T-cell (primary cell): Measurements from ENCODE around the gene NPFF. TPM values are rescaled to one million over a fixed set of nuclear protein-coding genes. Genes with fewer than 3 reads are reported as not detected.
A peak's percentile ranks its signal among the peaks of the same experiment; 100 is the strongest.

ENCODE experiments used
- ATAC-seq, 4 experiments: fragments of 200-7000 bp in 3 of 4; fragments of 150-1000 bp in 1 of 4; cut with Tn5 transposase; replicated peaks in 1 of 4; 1 replicate in 3 of 4; 2 replicates in 1 of 4; pipeline ENCODE4 v1.10.0; 2021; ENCODE audit warnings: moderate library complexity in 3 of 4, mild to moderate bottlenecking in 2 of 4, moderate number of reproducible peaks in 1 of 4
- CTCF ChIA-PET, 2 donors: fragments of 300-600 bp; sonication (Branson Sonifier 250); formaldehyde crosslinking; loops; one replicate each; lab custom pipeline; 2022; ENCODE audit warnings: antibody characterized with exemption in 2 of 2; lab: Charles Lee
- POLR2A ChIA-PET, 2 donors: fragments of 300-600 bp; sonication (Branson Sonifier 250); formaldehyde crosslinking; loops; one replicate each; lab custom pipeline; 2022; ENCODE audit warnings: antibody characterized with exemption in 2 of 2; lab: Charles Lee
- DNase-seq, 35 experiments: peaks; one replicate each; pipeline versions ENCODE4 v3.0.0 to v3.0.0-alpha.2; 2013 to 2023
- H3K27ac ChIP-seq: one replicate; pipeline ENCODE4 v1.5.1; 2013; ENCODE audit warnings: low read length
- H3K27me3 ChIP-seq, 2 experiments: replicated peaks in 1 of 2; 1 replicate in 1 of 2; 2 replicates in 1 of 2; pipeline versions ENCODE4 v1.6.1 to v1.7.0; 2013; ENCODE audit warnings: low read length in 1 of 2, mixed read lengths in 1 of 2; ENCODE audit not compliant: control insufficient read depth in 2 of 2, insufficient read depth in 2 of 2; ENCODE audit errors: extremely low read depth in 1 of 2
- H3K36me3 ChIP-seq, 2 donors: 1 replicate in 1 of 2; 2 replicates in 1 of 2; pipeline versions ENCODE4 v1.6.1 to v1.7.0; 2013; ENCODE audit warnings: low read length in 1 of 2; ENCODE audit not compliant: control insufficient read depth in 2 of 2, insufficient read depth in 1 of 2; ENCODE audit errors: extremely low read depth in 1 of 2
- H3K4me1 ChIP-seq, 2 experiments: 1 replicate in 1 of 2; 2 replicates in 1 of 2; pipeline versions ENCODE4 v1.6.1 to v1.7.0; 2013; ENCODE audit warnings: low read length in 2 of 2, mixed read lengths in 1 of 2; ENCODE audit not compliant: insufficient read depth in 2 of 2, control insufficient read depth in 1 of 2; ENCODE audit errors: extremely low read depth in 1 of 2
- H3K4me3 ChIP-seq, 2 donors: 1 replicate in 1 of 2; 2 replicates in 1 of 2; pipeline versions ENCODE4 v1.5.1 to v1.7.0; 2013; ENCODE audit warnings: mild to moderate bottlenecking in 2 of 2, low read length in 1 of 2, moderate library complexity in 1 of 2; ENCODE audit not compliant: control insufficient read depth in 1 of 2; ENCODE audit errors: extremely low read depth in 1 of 2
- H3K9me3 ChIP-seq: 2 replicates; pipeline ENCODE4 v1.7.0; 2013
- H3K27ac Mint-ChIP-seq, 2 donors: one replicate each; pipeline ENCODE4 v1.8.0; 2020 to 2021; ENCODE audit warnings: mild to moderate bottlenecking in 2 of 2, mixed read lengths in 2 of 2
- H3K27me3 Mint-ChIP-seq, 2 donors: one replicate each; pipeline ENCODE4 v1.8.0; 2021 to 2022; ENCODE audit warnings: mixed read lengths in 2 of 2
- H3K36me3 Mint-ChIP-seq: one replicate; pipeline ENCODE4 v1.8.0; 2021; ENCODE audit warnings: mixed read lengths
- H3K4me1 Mint-ChIP-seq, 3 donors: one replicate each; pipeline ENCODE4 v1.8.0; 2020 to 2022; ENCODE audit warnings: mixed read lengths in 3 of 3, mild to moderate bottlenecking in 1 of 3
- H3K4me3 Mint-ChIP-seq, 3 donors: one replicate each; pipeline ENCODE4 v1.8.0; 2020 to 2022; ENCODE audit warnings: mild to moderate bottlenecking in 3 of 3, mixed read lengths in 3 of 3, moderate library complexity in 3 of 3
- H3K9me3 Mint-ChIP-seq, 3 donors: one replicate each; pipeline ENCODE4 v1.8.0; 2020 to 2022; ENCODE audit warnings: mixed read lengths in 3 of 3
- WGBS: methylation state at CpG from one replicate; pipeline ENCODE4 v1.1.5; 2013; ENCODE audit warnings: missing lambda C conversion rate; ENCODE audit not compliant: insufficient coverage; 5-methylcytosine and 5-hydroxymethylcytosine counted together
- total RNA-seq, 35 experiments: library from RNA in 6 of 35; stranded (reverse) in 6 of 35; fragments of 120-200 nt in 1 of 35; gene quantifications; one replicate each; pipeline versions ENCODE4 v1.2.1 to v1.2.4 and lab custom pipeline; 2013 to 2026

The NPFF gene
- total RNA-seq, 5 donors from 2014 or later (not counting 1 experiment from before 2014, with no cell fraction given): not detected

DNA sequence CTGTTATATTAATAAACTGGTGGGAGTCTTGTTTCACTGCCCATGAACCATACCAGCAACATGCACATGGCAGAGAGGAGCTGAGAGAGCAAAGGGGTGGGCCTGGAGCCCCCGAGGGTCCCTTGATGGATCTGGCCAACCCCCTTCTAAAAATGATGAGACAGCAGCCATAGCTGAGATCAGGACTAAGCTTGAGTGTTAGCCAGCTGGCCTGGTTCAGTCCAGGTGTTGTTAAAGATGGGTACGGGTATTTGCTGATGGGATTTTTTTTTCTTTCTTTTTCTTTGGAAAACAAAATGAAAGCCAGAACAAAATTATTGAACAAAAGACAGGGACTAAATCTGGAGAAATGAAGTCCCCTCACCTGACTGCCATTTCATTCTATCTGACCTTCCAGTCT is 39.4 kb downstream of the NPFF start:
- Histone ChIP-seq H3K4me3 (no peak overlapping the region), H3K27me3 (no peaks in the 10 kb centered on the region), H3K27ac (no peak overlapping the region), H3K36me3 (peaks cover 30 to 98% of the 10 kb centered on the region in 2 donors), H3K4me1 (peaks cover 0 to 10% of the 10 kb centered on the region in 2 experiments), H3K9me3 (no peaks in the 10 kb centered on the region)
- H3K36me3 Mint-ChIP-seq: peaks cover 61% of the 10 kb centered on the region
- no peak overlapping the region for H3K4me3 Mint-ChIP-seq
- DNase-seq (no peak), ATAC-seq (no peak)
- CTCF ChIA-PET: interaction anchor here in 1 of 2 donors (1.0 kb wide), 1 partner anchor 33 kb away, joined by 3 read pairs; the partner anchor contains the start of gene TARBP2
- WGBS: 100% methylated on average over 1 of the region's 2 CpGs
- H3K9me3 Mint-ChIP-seq: no peaks in the 10 kb centered on the region
- peaks cover 38 to 49% (median 45%) of the 10 kb centered on the region in 3 donors for H3K4me1 Mint-ChIP-seq
- peak overlapping the region in 1 of 2 donors; percentile 34 for H3K27ac Mint-ChIP-seq
- POLR2A ChIA-PET: interaction anchor here in 1 of 2 donors (0.6 to 0.7 kb wide), 2 partner anchors 9 to 29 kb away, joined by 3 read pairs; no protein-coding TSS in a partner anchor
- H3K27me3 Mint-ChIP-seq: no peaks in the 10 kb centered on the region

- Mint-ChIP-seq H3K4me3 (no peak overlapping the region), H3K27ac (no peak overlapping the region), H3K36me3 (peaks cover 63% of the 10 kb centered on the region), H3K27me3 (no peaks in the 10 kb centered on the region), H3K4me1 (peaks cover 36 to 47% (median 37%) of the 10 kb centered on the region in 3 donors), H3K9me3 (no peaks in the 10 kb centered on the region)
- POLR2A ChIA-PET: no interaction called here
- WGBS: 100% methylated on average over 3 of the region's 5 CpGs
- ATAC-seq: no peak
- no peak for DNase-seq
- H3K36me3 ChIP-seq: peaks cover 30 to 98% of the 10 kb centered on the region in 2 donors
- CTCF ChIA-PET: no interaction called here
- H3K4me3 ChIP-seq: no peak overlapping the region
- H3K27me3 ChIP-seq: no peaks in the 10 kb centered on the region
- peaks cover 0 to 10% of the 10 kb centered on the region in 2 experiments for H3K4me1 ChIP-seq
- no peak overlapping the region for H3K27ac ChIP-seq
- H3K9me3 ChIP-seq: no peaks in the 10 kb centered on the region
Measured at GRCh38 chr12:53467082-53467481, 40.2 kb downstream of the NPFF start.

GRCh38 chr12:53466640-53467039 is 40.6 kb downstream of the NPFF start:
- Mint-ChIP-seq H3K27me3 (no peaks in the 10 kb centered on the region), H3K4me1 (peaks cover 32 to 43% (median 33%) of the 10 kb centered on the region in 3 donors), H3K27ac (peak overlapping the region in 1 of 2 donors; percentile 21), H3K4me3 (no peak overlapping the region), H3K9me3 (no peaks in the 10 kb centered on the region), H3K36me3 (peaks cover 60% of the 10 kb centered on the region)
- Histone ChIP-seq H3K27ac (no peak overlapping the region), H3K27me3 (no peaks in the 10 kb centered on the region), H3K4me3 (no peak overlapping the region), H3K4me1 (peaks cover 0 to 10% of the 10 kb centered on the region in 2 experiments), H3K36me3 (peaks cover 30 to 98% of the 10 kb centered on the region in 2 donors), H3K9me3 (no peaks in the 10 kb centered on the region)
- no peak for DNase-seq
- CTCF ChIA-PET: no interaction called here
- POLR2A ChIA-PET: no interaction called here
- ATAC-seq: no peak
- 93% methylated on average over 3 of the region's 4 CpGs for WGBS

DNA sequence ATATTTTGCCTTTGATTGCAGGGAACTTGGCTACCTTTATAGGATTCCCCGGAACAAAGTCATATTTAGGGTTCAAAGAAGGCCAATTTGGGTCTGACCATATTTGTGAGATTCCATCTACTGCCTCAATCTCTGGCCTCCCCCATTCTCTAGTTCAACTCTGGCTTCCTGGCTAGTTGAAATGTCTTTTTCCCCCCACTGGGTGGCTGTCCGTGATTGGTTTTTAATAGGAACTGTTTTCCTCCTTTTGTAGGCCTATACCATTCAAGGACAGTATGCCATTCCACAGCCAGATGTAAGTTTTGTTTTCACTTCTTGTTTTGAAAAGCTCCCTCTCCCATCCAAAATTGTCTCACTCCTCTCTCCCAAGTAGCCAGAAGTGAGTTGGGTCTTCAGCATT is 41.6 kb downstream of the NPFF start:
- H3K27ac Mint-ChIP-seq: peak overlapping the region in 1 of 2 donors; percentile 34
- no peaks in the 10 kb centered on the region for H3K27me3 Mint-ChIP-seq
- Histone ChIP-seq H3K27ac (no peak overlapping the region), H3K27me3 (no peaks in the 10 kb centered on the region), H3K9me3 (no peaks in the 10 kb centered on the region), H3K36me3 (peaks cover 30 to 99% of the 10 kb centered on the region in 2 donors), H3K4me1 (peaks cover 0 to 10% of the 10 kb centered on the region in 2 experiments), H3K4me3 (no peak overlapping the region)
- ChIA-PET CTCF (interaction anchor here (0.6 to 1.0 kb wide), 2 partner anchors 26 to 43 kb away, joined by 3 to 5 read pairs; no protein-coding TSS in a partner anchor), POLR2A (interaction anchor here (0.5 to 1.2 kb wide), 2 partner anchors 10 to 13 kb away, joined by 3 read pairs; no protein-coding TSS in a partner anchor)
- peaks cover 32 to 42% (median 34%) of the 10 kb centered on the region in 3 donors for H3K4me1 Mint-ChIP-seq
- H3K36me3 Mint-ChIP-seq: peaks cover 61% of the 10 kb centered on the region
- no peak overlapping the region for H3K4me3 Mint-ChIP-seq
- DNase-seq (no peak), ATAC-seq (no peak)
- 100% methylated on average over 1 of the region's 2 CpGs for WGBS
- H3K9me3 Mint-ChIP-seq: no peaks in the 10 kb centered on the region

DNA sequence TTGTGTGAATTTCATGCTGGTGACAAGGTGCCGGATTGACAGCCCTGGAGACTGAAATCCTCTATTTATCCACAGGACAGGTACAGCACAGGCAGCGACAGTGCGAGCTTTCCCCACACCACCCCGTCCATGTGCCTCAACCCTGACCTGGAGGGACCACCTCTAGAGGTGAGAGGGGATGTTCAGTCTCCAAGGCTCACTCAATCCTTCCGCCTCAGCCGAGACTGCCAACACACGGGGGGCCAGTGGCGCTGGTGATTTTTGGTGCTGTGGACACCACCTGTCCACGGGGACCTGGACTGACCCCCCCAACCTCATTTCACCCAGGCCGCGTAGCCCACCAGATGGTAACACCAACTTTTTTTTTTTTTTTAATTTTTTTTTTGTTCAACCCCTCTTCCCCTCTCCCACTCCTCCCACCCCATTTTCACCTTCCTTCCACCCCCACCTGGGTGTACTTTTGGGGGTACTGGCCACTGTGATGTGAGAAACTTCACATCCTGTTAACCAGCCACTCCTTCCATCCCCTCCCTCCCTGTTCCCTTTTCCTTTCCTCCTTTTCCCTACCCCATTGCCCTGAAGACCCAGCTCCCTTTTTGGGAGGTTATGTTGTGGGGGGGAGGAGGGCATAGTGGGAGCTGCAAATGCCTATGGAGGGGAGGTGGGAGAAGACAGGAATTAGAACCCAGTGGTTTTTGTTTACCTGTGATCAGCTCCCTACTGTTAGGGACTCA is 42.4 kb downstream of the NPFF start:
- Mint-ChIP-seq H3K27ac (peak overlapping the region in 1 of 2 donors; percentile 61), H3K27me3 (no peaks in the 10 kb centered on the region), H3K9me3 (no peaks in the 10 kb centered on the region), H3K4me3 (no peak overlapping the region), H3K36me3 (peaks cover 66% of the 10 kb centered on the region), H3K4me1 (peaks cover 39 to 49% (median 40%) of the 10 kb centered on the region in 3 donors)
- H3K9me3 ChIP-seq: no peaks in the 10 kb centered on the region
- peaks cover 26 to 99% of the 10 kb centered on the region in 2 donors for H3K36me3 ChIP-seq
- CTCF ChIA-PET: interaction anchor here (0.6 to 1.4 kb wide), 7 partner anchors 8 to 44 kb away, joined by 3 to 8 read pairs (median 5); no protein-coding TSS in a partner anchor
- no peaks in the 10 kb centered on the region for H3K27me3 ChIP-seq
- ATAC-seq (no peak), DNase-seq (no peak)
- H3K4me3 ChIP-seq: no peak overlapping the region
- H3K27ac ChIP-seq: no peak overlapping the region
- POLR2A ChIA-PET: interaction anchor here (0.5 to 1.2 kb wide), 3 partner anchors 9 to 194 kb away, joined by 3 read pairs; no protein-coding TSS in a partner anchor
- peaks cover 0 to 3% of the 10 kb centered on the region in 2 experiments for H3K4me1 ChIP-seq
- 90% methylated on average over 2 of the region's 11 CpGs for WGBS

DNA sequence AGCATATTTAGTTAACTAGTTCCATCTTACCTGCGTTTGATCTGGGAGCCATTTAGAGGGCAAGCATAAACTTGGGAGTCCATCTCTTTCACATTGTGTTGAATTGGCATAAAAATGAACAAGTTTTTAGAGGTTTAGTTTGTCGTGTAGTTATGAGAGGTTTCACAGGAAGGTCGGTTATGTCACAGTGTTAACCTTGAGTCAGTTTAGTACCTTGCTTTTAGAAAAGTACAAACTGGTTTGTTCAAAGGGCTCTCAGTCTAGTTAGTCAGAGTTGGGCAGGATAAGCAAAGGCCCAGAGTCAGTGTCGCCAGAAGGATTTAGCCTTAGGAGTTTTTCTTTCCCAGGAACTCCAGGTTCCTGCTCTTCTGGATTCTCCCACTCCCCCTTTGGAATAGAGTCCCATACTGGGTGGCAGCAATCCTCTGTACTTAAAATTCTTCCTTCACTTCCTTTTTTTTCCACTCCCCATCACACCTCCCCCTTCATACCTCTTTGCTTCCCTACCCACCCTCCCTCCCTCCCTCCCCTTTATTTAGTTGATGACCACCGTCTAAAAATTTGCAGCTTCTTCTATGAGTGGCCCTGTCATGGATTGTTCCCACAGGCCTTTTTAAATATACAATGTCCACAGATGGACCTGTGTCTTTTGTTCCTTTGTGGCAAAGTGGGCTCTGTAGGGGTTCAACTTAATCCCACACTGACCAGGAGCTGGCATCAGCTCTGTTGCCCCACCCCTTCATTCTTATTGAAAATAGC is 43.3 kb downstream of the NPFF start:
- H3K36me3 ChIP-seq: peaks cover 26 to 99% of the 10 kb centered on the region in 2 donors
- ChIA-PET POLR2A (interaction anchor here in 1 of 2 donors (1.0 kb wide), 1 partner anchor 10 kb away, joined by 3 read pairs; no protein-coding TSS in a partner anchor), CTCF (interaction anchor here in 1 of 2 donors (0.9 to 1.4 kb wide), 3 partner anchors 9 to 45 kb away, joined by 3 to 7 read pairs (median 4); no protein-coding TSS in a partner anchor)
- Mint-ChIP-seq H3K27ac (no peak overlapping the region), H3K27me3 (no peaks in the 10 kb centered on the region), H3K4me3 (no peak overlapping the region), H3K36me3 (peaks cover 71% of the 10 kb centered on the region), H3K9me3 (no peaks in the 10 kb centered on the region), H3K4me1 (peaks cover 41 to 52% (median 44%) of the 10 kb centered on the region in 3 donors)
- no peaks in the 10 kb centered on the region for H3K27me3 ChIP-seq
- no peaks in the 10 kb centered on the region for H3K9me3 ChIP-seq
- H3K4me1 ChIP-seq: peaks cover 0 to 3% of the 10 kb centered on the region in 2 experiments
- no CpG with 5 or more reads among the region's 5 CpGs for WGBS
- no peak overlapping the region for H3K27ac ChIP-seq
- no peak for ATAC-seq
- H3K4me3 ChIP-seq: no peak overlapping the region
- DNase-seq: no peak
